ENCODE data around the gene NBPF1.
A peak's percentile ranks its signal among the peaks of the same experiment; 100 is the strongest.
"Not testable (repeated sequence)": the region's sequence is repeated elsewhere in the genome, so short reads cannot be mapped to it uniquely, and the experiment has no call there.

NBPF1 gene

GRCh38 chr1:16519255-16519951 lies 94.0 kb downstream of the NBPF1 start:
- H3K27me3 ChIP-seq (ENCODE audit: insufficient read depth, low read length); H3K4me2 ChIP-seq (ENCODE audit: low read length); H3K4me3 ChIP-seq (ENCODE audit: low read depth, low read length, poor library complexity, severe bottlenecking); H2AFZ ChIP-seq (ENCODE audit: low read length); H4K20me1 ChIP-seq (ENCODE audit: insufficient read depth, low read length); H3F3A ChIP-seq (ENCODE audit: insufficient read depth, low read length); H3K36me3 ChIP-seq (ENCODE audit: insufficient read depth, low read length); H3K27ac ChIP-seq (ENCODE audit: low read depth, low read length, poor library complexity, severe bottlenecking); H3K9ac ChIP-seq (ENCODE audit: low read length); H3K9me3 ChIP-seq (ENCODE audit: low read length); H3K79me2 ChIP-seq (ENCODE audit: insufficient read depth, low read length); H3K4me1 ChIP-seq (ENCODE audit: insufficient read depth, low read length, severe bottlenecking); H3K9me2 ChIP-seq (ENCODE audit: low read depth, low read length): not testable (repeated sequence)

DNA sequence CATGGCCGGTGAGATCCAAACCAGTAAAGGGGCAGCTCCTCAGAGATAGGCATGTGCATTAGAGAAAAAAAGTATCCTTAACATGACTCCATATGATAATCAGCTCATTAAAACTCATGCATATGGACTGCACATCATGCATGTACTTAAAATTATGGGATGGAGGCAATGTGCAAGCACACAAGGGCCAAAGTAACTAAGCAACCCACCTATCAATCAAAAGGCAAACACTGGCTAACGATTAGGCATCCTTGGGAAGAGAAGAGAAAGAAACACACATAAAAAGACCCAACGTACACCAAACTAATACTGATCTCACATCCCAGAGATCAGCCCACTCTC lies 94.5 kb downstream of the NBPF1 start:
- not testable (repeated sequence) for H3K4me1 ChIP-seq (ENCODE audit: insufficient read depth, low read length, severe bottlenecking); H3K9me3 ChIP-seq (ENCODE audit: low read length); H2AFZ ChIP-seq (ENCODE audit: low read length); H3F3A ChIP-seq (ENCODE audit: insufficient read depth, low read length); H3K36me3 ChIP-seq (ENCODE audit: insufficient read depth, low read length); H3K79me2 ChIP-seq (ENCODE audit: insufficient read depth, low read length); H3K9ac ChIP-seq (ENCODE audit: low read length); H3K27me3 ChIP-seq (ENCODE audit: insufficient read depth, low read length); H4K20me1 ChIP-seq (ENCODE audit: insufficient read depth, low read length); H3K27ac ChIP-seq (ENCODE audit: low read depth, low read length, poor library complexity, severe bottlenecking); H3K9me2 ChIP-seq (ENCODE audit: low read depth, low read length); H3K4me3 ChIP-seq (ENCODE audit: low read depth, low read length, poor library complexity, severe bottlenecking); H3K4me2 ChIP-seq (ENCODE audit: low read length)

DNA sequence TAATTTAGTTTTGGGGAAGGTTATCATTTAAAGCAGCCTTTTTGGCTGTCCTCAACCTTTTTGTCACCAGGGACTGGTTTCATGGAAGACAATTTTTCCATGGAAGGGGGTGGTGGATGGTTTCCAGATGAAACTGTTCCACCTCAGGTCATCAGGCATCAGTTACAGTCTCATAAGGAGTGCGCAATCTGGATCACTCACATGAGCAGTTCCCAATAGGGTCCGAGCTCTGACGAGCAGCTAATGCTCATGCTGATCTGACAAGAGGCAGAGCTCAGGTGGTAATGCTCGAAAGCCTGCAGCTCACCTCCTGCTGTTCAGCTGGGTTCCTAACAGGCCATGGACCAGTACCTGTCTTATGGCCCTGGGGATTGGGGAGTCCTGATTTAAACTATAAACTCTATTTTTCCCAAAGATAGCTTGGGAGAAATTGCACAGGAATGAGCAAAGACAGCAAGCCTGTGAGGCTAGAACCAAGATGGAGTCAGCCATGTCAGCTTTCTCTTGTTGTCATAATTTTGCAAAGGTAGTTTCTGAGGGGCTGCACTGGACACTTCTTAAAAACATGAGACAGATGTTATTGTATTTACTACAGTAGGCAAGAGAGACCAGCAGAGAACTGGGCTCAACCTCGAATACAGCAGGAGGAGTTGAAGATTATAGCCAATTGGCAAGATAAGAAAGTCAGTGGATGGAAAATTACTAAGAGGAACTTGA lies 96.5 kb downstream of the NBPF1 start:
- H3K36me3 ChIP-seq (ENCODE audit: insufficient read depth, low read length); H2AFZ ChIP-seq (ENCODE audit: low read length); H3K4me1 ChIP-seq (ENCODE audit: insufficient read depth, low read length, severe bottlenecking); H3K9me2 ChIP-seq (ENCODE audit: low read depth, low read length); H3K79me2 ChIP-seq (ENCODE audit: insufficient read depth, low read length); H3K9me3 ChIP-seq (ENCODE audit: low read length); H3K9ac ChIP-seq (ENCODE audit: low read length); H3K27ac ChIP-seq (ENCODE audit: low read depth, low read length, poor library complexity, severe bottlenecking); H3K27me3 ChIP-seq (ENCODE audit: insufficient read depth, low read length); H3K4me2 ChIP-seq (ENCODE audit: low read length); H3K4me3 ChIP-seq (ENCODE audit: low read depth, low read length, poor library complexity, severe bottlenecking); H3F3A ChIP-seq (ENCODE audit: insufficient read depth, low read length); H4K20me1 ChIP-seq (ENCODE audit: insufficient read depth, low read length): not testable (repeated sequence)

- not testable (repeated sequence) for H3K27me3 ChIP-seq (ENCODE audit: insufficient read depth, low read length); H3K9me3 ChIP-seq (ENCODE audit: low read length); H3K36me3 ChIP-seq (ENCODE audit: insufficient read depth, low read length); H3K9me2 ChIP-seq (ENCODE audit: low read depth, low read length); H2AFZ ChIP-seq (ENCODE audit: low read length); H3F3A ChIP-seq (ENCODE audit: insufficient read depth, low read length); H3K4me1 ChIP-seq (ENCODE audit: insufficient read depth, low read length, severe bottlenecking); H3K79me2 ChIP-seq (ENCODE audit: insufficient read depth, low read length); H4K20me1 ChIP-seq (ENCODE audit: insufficient read depth, low read length)
- H3K27ac ChIP-seq (ENCODE audit: low read depth, low read length, poor library complexity, severe bottlenecking), result peak within 1 kb of the TSS; percentile 83
- H3K4me3 ChIP-seq (ENCODE audit: low read depth, low read length, poor library complexity, severe bottlenecking), result peak within 1 kb of the TSS; percentile 66
- H3K4me2 ChIP-seq (ENCODE audit: low read length), result peak within 1 kb of the TSS; percentile 81
- H3K9ac ChIP-seq (ENCODE audit: low read length), result peak within 1 kb of the TSS; percentile 73
Observed at GRCh38 chr1:16514107-16515055, 99.0 kb downstream of the NBPF1 start, which contains the start of gene RNU1-1. TSS of gene RNU1-1 (minus strand) at chr1:16514285.

DNA sequence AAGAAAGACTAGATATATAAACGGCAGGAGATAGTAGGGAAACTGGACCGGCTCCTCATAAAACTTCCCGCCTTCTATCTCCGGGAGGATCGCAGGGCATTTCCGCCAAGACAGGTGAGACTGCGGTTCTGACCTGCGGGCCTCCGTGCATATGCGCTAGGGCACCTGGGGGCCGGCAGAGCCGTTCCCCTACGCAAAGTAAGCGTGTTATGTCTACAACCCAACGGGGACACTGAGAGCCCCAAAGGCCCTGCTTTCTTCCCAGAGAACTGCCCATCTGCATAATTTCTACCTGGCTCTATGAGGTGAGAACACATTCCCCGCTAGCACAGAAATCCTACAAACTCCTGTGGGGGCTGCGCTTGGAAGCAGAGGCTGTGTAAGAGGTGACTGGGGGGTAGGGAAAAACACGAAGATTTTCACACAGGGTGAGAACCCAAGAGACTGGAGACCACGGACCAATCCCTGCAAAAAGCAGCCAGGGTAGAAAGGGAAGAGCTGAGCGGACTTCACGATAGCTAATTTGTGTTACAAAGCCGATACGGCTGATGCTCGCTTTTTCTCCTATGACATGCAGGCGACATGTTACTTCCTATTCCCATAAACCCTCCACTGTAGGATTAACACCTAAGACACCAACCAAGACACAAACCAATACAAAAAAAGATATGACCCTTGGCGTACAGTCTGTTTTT lies 99.8 kb downstream of the NBPF1 start:
- H3K4me2 ChIP-seq (ENCODE audit: low read length), result peak overlapping the region; percentile 29; the same call in 1 of the 2 replicates
- not testable (repeated sequence) for H2AFZ ChIP-seq (ENCODE audit: low read length); H3F3A ChIP-seq (ENCODE audit: insufficient read depth, low read length); H3K4me1 ChIP-seq (ENCODE audit: insufficient read depth, low read length, severe bottlenecking); H3K27me3 ChIP-seq (ENCODE audit: insufficient read depth, low read length); H3K79me2 ChIP-seq (ENCODE audit: insufficient read depth, low read length); H3K9ac ChIP-seq (ENCODE audit: low read length); H4K20me1 ChIP-seq (ENCODE audit: insufficient read depth, low read length); H3K4me3 ChIP-seq (ENCODE audit: low read depth, low read length, poor library complexity, severe bottlenecking); H3K9me3 ChIP-seq (ENCODE audit: low read length); H3K9me2 ChIP-seq (ENCODE audit: low read depth, low read length); H3K36me3 ChIP-seq (ENCODE audit: insufficient read depth, low read length)
- H3K27ac ChIP-seq (ENCODE audit: low read depth, low read length, poor library complexity, severe bottlenecking), result peak overlapping the region; percentile 49

DNA sequence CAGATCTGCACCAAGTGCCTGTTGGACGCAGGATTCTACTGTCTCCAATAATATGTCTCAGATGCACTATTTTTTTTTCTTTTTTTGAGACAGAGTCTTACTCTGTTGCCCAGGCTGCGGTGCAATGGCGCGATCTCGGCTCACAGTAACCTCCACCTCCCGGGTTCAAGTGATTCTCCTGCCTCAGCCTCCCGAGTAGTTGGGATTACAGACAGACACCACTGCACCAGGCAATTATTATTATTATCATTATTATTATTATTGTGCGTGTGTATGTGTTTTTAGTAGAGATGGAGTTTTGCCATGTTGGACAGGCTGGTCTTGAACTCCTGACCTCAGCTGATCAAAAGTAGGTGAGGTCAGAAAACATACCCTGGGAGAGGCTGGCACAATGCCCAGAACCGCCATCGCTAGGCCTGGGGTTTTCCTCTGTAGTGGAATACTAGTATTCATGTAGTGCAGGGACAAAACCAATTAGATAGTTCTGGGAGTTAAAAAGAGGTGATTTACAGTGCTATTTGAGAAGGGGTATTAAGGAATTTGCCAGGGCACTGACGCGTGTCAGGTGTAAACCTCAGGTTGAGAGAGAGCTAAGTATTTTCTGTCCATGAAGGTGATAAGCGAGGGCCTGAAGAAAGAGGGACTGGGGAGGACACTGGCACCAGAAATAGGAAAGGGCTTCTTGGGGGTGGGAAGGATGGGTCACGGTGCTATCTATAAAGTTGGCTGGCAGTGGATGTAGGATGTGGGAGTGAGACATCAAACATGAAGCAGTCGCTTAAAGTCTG lies 100.5 kb downstream of the NBPF1 start:
- not testable (repeated sequence) for H3K9me3 ChIP-seq (ENCODE audit: low read length); H3K27me3 ChIP-seq (ENCODE audit: insufficient read depth, low read length); H3K9ac ChIP-seq (ENCODE audit: low read length); H3F3A ChIP-seq (ENCODE audit: insufficient read depth, low read length); H3K4me3 ChIP-seq (ENCODE audit: low read depth, low read length, poor library complexity, severe bottlenecking); H2AFZ ChIP-seq (ENCODE audit: low read length); H3K36me3 ChIP-seq (ENCODE audit: insufficient read depth, low read length); H3K4me1 ChIP-seq (ENCODE audit: insufficient read depth, low read length, severe bottlenecking); H3K9me2 ChIP-seq (ENCODE audit: low read depth, low read length); H3K4me2 ChIP-seq (ENCODE audit: low read length); H4K20me1 ChIP-seq (ENCODE audit: insufficient read depth, low read length); H3K79me2 ChIP-seq (ENCODE audit: insufficient read depth, low read length)
- H3K27ac ChIP-seq (ENCODE audit: low read depth, low read length, poor library complexity, severe bottlenecking), result peak overlapping the region; percentile 49

Measured in OCI-LY1 (cell line).